GM21390 (cell line): ENCODE results near the gene CAMP.
"Not testable (repeated sequence)": the region's sequence is repeated elsewhere in the genome, so short reads cannot be mapped to it uniquely, and the experiment has no call there.

ENCODE experiments used
- ATAC-seq: cut with Tn5 transposase; IDR thresholded peaks from one replicate; pipeline ENCODE4 v1.9.1; 2021; ENCODE audit not compliant: unreplicated experiment

CAMP gene

DNA sequence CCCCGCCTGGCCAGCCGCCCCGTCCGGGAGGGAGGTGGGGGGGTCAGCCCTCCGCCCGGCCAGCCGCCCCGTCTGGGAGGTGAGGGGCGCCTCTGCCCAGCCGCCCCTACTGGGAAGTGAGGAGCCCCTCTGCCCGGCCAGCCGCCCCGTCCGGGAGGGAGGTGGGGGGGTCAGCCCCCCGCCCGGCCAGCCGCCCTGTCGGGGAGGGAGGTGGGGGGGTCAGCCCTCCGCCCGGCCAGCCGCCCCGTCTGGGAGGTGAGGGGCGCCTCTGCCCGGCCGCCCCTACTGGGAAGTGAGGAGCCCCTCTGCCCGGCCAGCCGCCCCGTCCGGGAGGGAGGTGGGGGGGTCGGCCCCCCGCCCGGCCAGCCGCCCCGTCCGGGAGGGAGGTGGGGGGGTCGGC is 11.5 kb upstream of the CAMP start:
- ATAC-seq: not testable (repeated sequence)

DNA sequence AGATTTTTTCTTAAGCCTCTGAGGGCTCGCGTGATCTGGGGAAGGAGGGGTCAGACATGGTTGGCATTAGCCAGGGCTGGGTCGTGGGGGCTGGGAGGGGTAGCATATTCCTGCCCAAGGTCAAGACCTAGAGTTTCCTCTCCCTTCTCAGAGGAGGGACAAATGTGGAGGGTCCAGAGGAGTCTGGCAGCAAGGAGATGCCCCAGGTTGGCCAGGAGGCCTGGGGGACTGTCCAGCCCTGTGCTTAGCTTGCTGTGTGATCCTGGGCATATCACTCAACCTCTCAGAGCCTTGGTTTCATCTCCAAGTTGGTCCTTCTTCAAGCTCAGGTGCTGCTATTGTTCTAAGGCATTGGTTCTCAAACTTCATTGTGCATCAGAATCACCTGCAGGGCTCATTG is 9.1 kb upstream of the CAMP start:
- no peak for ATAC-seq

DNA sequence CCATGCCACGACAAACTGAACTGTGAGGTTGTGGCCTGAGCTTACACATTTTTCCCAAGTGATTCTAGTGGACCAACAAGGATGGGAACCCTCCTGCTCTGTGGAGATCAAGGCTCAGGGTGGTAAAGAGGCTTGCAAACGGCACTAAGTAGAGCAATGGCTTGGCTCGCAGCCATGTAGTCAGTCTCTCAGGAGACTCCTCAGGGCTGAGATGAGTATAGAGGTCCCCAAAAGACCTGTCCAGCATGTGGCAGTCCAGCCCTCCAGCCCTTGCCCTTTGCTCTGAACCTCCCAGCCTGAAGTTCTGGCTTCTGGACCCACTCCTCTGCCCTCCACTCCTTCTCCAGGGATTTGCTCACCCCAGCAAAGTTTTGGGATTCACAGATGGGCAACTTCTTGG is 8.3 kb upstream of the CAMP start:
- no peak for ATAC-seq

DNA sequence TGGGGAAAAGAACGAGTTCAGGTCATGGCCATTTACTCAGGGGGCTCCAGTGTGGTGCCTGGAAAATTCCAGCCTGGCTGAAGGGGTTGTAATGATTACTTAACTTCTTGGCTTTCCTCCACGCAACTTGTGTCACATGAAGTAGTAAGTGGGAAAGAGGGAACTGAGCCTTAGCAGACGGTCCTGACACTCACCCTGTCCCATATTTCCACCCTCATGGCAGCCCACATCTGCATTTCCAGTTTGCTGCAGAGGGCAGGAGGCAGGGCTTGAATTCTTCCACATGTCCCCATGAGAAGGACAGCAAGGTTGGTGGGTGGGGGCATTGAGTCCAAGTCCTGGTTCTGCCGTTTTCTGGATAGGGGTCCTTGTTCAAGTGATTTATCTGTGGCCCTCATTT is 7.8 kb upstream of the CAMP start:
- no peak for ATAC-seq

DNA sequence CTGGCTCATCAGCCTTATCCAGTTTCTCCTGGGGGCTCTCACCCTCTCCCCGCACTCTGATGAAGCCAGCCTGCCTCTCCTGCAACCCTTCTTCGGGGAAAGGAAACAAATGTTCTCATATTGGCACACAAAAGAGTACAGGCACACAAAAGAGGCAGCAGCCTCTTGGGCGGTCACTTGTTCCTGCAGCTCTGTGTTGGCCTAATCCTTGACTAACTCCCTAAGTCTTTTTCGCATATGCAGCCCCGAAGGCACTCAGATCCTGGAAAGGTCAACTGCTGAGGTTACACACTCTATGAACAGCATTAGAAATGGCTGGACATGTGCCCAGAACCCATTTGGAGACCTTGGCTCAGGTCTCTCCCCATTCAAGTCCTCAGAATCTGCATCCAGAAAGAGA is 7.4 kb upstream of the CAMP start:
- no peak for ATAC-seq

DNA sequence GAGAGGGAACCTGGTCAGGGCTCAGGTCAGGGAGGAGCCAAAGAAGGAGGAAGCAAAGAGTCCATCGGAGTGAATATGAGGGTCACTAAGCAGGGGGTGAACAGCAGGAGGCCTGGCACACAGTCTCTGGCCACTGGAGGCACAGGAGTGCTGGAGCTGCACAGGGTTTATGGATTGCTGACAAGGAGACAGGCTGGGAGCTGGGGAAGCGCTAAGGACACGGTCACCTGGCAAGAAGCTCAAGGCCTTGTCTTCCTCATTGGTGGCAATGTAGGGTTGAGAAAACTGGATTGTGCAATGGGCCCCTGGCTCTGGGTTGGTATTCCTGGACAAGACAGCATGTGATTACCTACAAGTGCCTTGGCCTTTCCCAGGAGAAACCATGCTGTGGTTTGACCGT is 5.8 kb upstream of the CAMP start:
- no peak for ATAC-seq

DNA sequence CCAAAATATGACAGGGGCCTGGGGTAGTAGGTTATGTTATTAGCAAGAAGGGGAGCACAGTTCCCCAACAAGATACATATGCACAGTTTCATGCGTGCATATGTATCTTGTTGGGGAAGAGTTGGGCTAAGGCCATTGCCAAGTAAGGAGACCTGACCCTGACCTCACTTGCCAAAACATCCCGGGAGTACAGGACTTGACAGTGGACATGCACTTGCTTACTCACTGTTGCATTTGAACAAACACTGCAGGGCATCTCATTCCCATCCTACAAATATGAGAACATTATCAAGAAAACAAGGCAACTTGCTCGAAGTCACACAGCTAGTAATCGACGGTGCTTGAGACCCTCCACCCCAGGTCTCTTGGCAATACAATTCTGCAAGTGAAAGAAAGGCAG is 4.8 kb upstream of the CAMP start:
- no peak for ATAC-seq

DNA sequence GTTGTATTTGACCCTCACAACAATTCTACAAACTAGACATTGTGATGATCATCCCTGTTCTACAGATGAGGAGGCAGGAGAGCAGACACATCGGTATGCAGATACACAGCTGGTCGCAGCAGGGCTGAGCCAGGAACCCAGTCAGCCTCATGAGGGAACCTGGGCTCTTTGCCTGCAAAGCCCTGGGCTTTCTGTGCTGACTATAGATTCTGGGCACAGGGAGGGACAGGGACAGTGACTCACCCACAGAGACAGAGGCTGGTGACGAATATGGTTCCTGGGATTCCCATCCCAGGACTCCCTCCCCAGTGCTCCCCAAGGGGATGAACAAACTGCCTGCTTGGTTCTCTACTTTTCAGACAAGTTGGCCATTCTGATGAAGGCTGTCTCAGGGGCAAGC is 3.8 kb upstream of the CAMP start:
- ATAC-seq: no peak

DNA sequence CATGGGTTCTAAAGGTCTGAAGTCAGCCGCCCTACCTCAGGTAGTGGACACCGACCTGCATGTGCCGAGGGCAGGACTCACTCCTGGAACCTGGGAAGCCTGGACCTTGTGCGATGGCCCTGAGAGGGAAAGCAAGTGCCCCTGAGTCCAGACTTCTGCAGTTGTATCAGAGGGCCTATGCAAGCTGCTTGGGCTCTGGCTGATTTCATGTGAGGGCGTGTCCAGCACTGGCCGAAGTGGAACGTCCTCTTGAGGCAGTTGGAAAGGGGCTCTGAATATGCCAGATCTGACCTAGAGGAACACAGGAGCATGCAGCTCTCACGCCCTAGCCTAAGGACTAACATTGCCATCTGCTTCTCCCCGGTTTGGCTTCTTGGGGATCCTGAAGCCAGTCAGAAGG is 2.5 kb upstream of the CAMP start:
- no peak for ATAC-seq

DNA sequence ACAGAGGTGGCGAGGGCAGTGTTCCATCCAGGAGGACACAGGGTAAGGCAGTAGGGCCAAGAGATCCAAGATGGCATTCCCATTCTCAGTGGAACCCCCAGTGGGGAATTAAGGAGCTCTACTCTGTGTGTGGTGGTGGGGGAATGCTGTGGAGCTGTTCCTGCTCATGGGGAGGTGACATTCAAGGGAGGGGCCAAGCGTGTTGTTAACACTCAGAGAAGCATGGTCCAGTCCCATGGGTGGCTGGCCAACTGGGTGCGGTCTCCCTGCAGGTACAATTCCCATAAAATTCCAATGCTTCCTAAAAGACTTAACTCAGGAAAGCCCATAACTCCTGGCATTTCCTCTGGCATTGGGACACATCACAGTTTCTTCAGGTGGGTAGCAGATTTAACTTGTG is 2.3 kb downstream of the CAMP start:
- no peak for ATAC-seq

DNA sequence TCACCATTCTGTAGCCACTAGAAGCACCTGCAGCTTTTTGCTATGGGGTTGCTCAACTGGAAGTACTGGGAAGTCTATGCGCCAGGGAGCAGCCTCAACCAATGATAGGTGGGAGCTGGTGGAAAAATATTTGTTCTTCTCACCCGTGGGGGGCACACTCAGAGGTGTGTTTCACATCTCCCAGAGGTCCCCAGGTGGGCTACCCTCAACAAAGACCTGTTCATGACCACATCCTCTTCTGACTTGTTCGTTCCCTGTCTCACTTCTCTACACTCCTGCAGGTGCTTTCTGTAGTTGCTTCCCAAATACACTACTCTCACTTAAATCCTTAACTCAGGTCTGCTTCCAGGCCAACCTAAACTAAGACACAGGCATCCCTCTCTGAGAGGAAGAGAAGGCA is 3.6 kb downstream of the CAMP start:
- no peak for ATAC-seq

DNA sequence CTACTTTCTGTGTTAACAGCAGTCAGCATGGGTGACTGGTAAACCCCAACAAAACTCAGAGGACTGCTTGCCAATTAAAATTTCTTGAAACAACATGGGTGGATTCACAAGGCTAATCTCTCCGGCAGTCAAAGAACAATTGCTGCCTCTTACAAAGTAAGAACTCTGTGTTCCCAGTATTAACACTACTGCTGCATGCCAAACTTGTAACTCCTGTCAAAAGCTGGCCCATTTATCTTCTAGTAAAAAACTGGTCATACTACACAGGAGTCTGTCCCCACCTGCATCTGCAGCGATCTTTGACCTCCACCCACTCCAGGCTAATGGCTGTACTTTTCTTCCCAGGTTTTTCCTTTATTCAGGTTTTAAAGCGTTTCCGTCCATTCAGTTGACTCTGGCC is 8.9 kb downstream of the CAMP start:
- no peak for ATAC-seq

DNA sequence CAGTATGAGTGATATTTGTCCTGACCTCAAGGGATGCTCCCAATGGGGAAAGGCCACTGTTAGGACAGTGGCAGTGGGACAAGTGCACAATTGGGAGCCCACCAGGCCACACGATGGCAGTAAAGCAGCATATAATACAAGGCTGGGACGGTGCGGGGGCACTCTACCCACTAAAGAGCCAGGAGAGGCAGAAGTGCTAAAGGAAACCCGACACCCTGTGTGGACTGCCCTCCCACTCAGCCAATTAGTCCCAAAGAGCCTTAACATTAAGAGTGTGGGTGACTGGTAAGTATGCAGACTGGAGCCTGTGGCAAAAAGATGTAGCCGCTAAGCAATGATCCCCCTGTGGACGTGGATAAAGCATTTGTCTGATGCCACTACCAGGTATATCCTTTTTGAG is 9.4 kb downstream of the CAMP start:
- no peak for ATAC-seq

DNA sequence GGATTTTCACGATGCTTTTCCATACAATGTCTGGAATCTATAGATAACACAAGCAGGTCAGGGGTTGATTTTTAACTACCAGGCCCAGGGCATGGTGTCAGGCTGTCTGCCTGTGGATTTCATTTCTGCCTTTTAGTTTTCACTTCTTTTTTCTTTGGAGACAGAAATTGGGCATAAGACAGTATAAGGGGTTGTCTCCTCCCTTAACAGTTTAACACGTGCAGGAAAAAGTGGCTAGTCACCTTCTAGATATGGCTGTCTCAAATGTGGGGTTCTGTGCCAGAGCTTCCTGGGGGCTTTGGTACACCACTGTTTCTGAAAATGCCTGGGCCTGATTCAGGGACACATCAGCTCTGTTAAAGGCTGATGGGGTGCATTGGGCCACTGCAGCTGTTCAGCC is 10.2 kb downstream of the CAMP start:
- no peak for ATAC-seq

DNA sequence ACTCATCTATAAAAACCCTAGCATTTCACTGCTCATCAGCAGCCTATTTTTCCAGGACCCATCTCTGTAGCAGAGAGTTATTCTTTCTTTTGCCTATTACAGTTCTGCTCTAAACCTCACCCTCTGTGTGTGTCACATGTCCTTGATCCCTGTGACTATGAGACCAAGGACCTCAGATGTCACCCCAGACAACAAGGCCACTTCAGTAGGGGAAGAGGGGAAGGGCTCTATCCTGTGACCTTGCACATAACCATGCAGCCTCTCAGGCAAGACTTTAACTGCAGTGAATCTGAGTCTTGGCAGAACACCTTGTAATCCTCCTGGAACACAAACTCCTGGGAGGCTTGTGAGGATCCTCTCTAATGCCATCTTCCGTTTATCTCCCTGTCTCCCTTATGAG is 13.2 kb downstream of the CAMP start:
- no peak for ATAC-seq

DNA sequence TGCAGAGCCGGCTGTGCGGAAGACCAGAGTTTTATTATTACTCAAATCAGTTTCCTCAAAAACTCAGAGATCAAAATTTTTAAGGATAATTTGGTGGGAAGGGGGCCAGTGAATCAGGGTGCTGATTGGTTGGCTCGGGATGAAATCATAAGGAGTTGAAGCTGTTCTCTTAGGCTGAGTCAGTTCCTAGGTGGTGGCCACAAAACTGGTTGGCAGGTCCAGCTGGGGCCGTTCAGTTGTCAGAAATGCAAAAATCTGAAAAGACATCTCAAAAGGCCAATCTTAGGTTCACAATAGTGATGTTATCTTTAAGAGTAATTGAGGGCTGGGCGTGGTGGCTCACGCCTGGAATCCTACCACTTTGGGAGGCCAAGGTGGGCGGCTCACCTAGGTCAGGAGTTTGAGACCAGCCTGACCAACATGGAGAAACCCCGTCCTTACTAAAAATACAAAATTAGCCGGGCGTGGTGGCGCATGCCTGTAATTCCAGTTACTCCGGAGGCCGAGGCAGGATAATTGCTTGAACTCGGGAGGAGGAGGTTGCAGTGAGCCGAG is 15.3 kb downstream of the CAMP start:
- ATAC-seq: no peak

DNA sequence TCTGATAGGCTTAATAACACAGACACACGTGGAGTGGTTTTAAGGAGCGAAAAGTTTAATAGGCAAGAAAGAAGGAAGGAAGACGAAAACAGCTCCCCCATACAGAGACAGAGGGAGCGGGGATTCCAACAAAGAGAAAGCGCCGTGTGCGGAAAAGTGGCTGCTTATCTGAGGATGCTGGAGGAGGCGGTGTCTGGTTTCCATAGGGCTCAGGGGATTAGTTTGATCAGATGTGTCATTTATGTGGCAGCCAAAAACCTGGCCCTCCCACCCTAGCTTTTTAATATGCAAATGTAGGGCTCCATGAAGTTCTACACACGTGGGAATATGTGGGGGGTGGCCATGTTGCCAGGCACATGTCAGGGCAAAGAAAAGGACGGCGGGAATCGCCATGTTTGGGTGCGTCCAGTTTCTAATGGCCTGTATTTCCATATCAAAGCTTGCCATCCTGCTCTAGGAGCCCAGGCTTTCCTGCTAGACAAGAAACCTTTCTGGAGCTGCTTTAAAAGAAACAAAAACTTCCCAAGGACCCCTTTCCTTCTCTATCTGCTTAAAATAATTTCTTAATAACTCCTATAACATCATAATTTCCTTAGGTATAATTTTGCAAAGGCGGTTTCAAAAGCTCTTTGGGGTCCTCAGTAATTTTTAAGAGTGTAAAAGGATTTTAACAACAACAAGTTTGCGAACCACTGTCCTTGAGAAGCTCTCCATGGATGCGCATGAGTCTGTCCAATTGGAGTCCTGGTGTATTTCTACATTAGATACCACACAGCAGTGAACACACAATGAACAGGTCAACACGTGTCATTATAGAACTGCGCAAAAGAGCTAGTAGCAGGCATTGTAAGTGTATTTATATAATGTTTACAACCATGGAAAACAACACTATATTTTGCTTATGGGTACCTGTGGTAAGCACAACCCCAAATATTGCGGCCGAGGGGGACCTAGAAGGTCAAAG is 17.0 kb downstream of the CAMP start:
- ATAC-seq: no peak

DNA sequence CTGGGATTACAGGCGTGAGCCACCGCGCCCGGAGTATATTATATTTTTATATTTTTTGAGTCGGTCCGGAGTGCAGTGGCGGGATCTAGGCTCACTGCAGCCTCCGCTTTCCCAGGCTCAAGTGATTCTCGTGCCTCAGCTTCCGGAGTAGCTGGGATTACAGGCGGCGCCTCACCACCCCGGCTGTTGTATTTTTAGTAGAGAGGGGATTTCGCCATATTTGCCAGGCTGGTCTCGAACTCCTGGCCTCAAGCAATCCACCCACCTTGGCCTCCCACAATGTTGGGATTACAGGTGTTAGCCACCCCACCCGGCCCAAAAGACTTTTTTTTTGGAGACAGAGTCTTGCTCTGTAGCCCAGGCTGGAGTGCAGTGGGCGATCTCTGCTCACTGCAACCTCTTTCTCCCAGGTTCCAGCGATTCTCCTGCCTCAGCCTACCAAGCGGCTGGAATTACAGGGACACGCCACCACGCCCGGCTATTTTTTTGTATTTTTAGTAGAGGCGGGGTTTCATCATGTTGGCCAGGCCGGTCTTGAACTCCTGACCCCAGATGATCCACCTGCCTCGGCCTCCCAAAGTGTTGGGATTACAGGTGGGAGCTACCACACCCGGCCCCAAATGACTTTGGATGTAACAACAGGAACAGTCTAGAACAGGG is 18.6 kb downstream of the CAMP start:
- ATAC-seq: no peak

DNA sequence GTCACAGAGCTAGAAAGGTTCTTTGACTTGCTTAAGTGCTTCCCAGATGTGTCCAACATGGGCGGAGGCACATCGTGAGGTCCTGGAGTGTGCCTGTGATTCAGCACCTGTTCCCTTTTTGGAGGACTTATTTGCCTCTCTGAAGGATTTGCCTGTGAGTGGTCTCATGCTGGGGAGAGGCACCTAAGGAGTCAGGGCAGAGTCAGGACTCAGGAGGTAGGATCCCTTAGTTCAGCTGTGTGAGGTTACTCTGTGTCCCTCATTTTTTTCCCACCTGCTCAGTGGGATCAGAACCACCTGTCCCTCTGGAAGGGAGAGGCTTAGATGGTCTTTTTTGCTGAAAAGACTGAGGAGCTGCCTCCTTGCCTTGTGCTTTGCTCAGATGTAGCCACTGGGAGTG is 20.6 kb downstream of the CAMP start:
- no peak for ATAC-seq

DNA sequence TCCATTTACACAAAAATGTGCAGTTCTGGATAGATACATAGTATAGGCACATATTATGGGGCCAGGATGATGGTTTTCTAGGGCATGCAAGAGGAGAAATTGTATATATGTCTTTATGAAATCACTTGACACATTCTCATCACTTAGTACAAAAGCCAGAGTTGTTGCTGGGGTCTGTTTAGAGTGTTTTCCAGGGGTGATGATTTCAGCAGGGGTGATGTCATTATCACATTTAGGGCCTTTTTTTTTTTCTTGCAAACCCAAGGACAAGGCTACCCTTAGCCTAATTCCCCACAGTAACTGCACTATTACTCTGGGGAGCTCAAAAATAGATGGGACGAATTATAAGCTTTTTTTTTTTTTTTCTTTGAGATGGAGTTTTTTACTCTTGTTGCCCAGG is 21.2 kb downstream of the CAMP start:
- ATAC-seq: no peak

DNA sequence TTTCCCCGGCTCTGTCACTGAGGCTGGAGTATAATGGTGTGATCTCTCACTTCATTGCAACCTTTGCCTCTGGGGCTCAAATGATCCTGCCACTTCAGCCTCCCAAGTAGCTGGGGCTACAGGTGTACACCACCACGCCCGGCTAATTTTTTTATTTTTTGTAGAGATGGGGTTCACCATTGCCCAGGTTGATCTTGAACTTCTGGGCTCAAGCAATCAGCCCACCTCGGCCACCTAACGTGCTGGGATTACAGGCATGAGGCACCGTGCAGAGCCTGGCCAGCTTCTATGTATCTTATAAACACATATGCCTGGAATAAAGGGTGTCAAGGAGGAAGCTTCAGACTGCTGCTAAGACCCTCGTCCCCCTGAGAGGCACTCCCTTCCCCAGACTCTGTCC is 21.8 kb downstream of the CAMP start:
- no peak for ATAC-seq

DNA sequence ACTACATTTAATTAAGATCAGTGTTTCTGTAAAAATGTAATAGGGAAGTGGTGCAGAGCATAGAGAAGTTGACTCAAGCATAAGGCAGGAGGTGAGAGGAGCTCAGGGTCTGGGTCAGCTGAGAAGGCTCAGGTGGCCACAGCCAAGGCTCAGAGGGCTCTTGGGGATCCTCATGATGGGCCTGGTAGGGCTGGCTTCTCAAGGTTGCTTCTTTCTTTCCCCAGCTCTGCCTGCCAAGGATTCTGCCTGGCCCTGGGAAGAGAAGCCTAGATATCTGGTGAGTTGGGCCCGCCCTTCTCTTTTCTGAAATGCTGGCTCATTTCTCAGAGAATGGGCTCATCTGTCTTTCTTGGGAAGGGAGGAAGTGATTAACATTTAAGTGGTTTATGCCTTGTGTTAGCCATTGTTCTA is 24.1 kb downstream of the CAMP start:
- ATAC-seq: no peak
